Trophoblast cell (in vitro differentiated cells and primary cell): Measurements from ENCODE around the gene VWA3B.
A peak's percentile ranks its signal among the peaks of the same experiment; 100 is the strongest.

ENCODE experiments used
- DNase-seq, 2 donors: peaks; one replicate each; pipeline ENCODE4 v3.0.0-alpha.2; 2016
- H2AFZ ChIP-seq: 2 replicates; pipeline ENCODE4 v1.6.1; 2013; ENCODE audit warnings: low read length, moderate library complexity, mild to moderate bottlenecking; ENCODE audit not compliant: insufficient read depth, poor library complexity
- H2AK5ac ChIP-seq: 2 replicates; pipeline ENCODE4 v1.6.1; 2013; ENCODE audit warnings: mild to moderate bottlenecking, low read length
- H2BK120ac ChIP-seq: 2 replicates; pipeline ENCODE4 v1.6.1; 2013; ENCODE audit warnings: low read length, mild to moderate bottlenecking, moderate library complexity; ENCODE audit not compliant: insufficient read depth, poor library complexity
- H2BK12ac ChIP-seq: 2 replicates; pipeline ENCODE4 v1.6.1; 2013; ENCODE audit warnings: mild to moderate bottlenecking, low read length, moderate library complexity
- H2BK5ac ChIP-seq: 2 replicates; pipeline ENCODE4 v1.6.1; 2013; ENCODE audit warnings: low read length, low read depth, moderate library complexity, mild to moderate bottlenecking; ENCODE audit not compliant: poor library complexity
- H3K14ac ChIP-seq: 2 replicates; pipeline ENCODE4 v1.6.1; 2013; ENCODE audit warnings: mild to moderate bottlenecking, low read length
- H3K18ac ChIP-seq: 2 replicates; pipeline ENCODE4 v1.6.1; 2013; ENCODE audit warnings: mild to moderate bottlenecking, low read length
- H3K23ac ChIP-seq: 2 replicates; pipeline ENCODE4 v1.6.1; 2013; ENCODE audit warnings: low read length
- H3K27ac ChIP-seq: 2 replicates; pipeline ENCODE4 v1.5.1; 2013; ENCODE audit warnings: low read depth, mild to moderate bottlenecking, inconsistent platforms, low read length, moderate library complexity
- H3K27me3 ChIP-seq: 2 replicates; pipeline ENCODE4 v1.6.1; 2013; ENCODE audit warnings: inconsistent platforms, mild to moderate bottlenecking, low read length, moderate library complexity; ENCODE audit not compliant: insufficient read depth
- H3K36me3 ChIP-seq, 2 experiments: 1 replicate in 1 of 2; 2 replicates in 1 of 2; pipeline ENCODE4 v1.6.1; 2013; ENCODE audit warnings: low read length in 2 of 2, mild to moderate bottlenecking in 2 of 2, moderate library complexity in 1 of 2; ENCODE audit not compliant: insufficient read depth in 2 of 2, control insufficient read depth in 1 of 2
- H3K4ac ChIP-seq: 2 replicates; pipeline ENCODE4 v1.6.1; 2013; ENCODE audit warnings: low read depth, mild to moderate bottlenecking, low read length, moderate library complexity
- H3K4me1 ChIP-seq, 2 experiments: 1 replicate in 1 of 2; 2 replicates in 1 of 2; pipeline ENCODE4 v1.6.1; 2013; ENCODE audit warnings: low read length in 2 of 2, mild to moderate bottlenecking in 2 of 2, moderate library complexity in 1 of 2; ENCODE audit not compliant: insufficient read depth in 2 of 2, control insufficient read depth in 1 of 2
- H3K4me2 ChIP-seq: 2 replicates; pipeline ENCODE4 v1.6.1; 2013; ENCODE audit warnings: inconsistent platforms, mild to moderate bottlenecking, low read length, moderate library complexity
- H3K4me3 ChIP-seq: 2 replicates; pipeline ENCODE4 v1.5.1; 2013; ENCODE audit warnings: mild to moderate bottlenecking, low read depth, low read length, inconsistent platforms
- H3K79me1 ChIP-seq: one replicate; pipeline ENCODE4 v1.6.1; 2013; ENCODE audit warnings: low read length
- H3K79me2 ChIP-seq: 2 replicates; pipeline ENCODE4 v1.6.1; 2013; ENCODE audit warnings: low read length, mild to moderate bottlenecking; ENCODE audit not compliant: control insufficient read depth, insufficient read depth, poor library complexity
- H3K9ac ChIP-seq: 2 replicates; pipeline ENCODE4 v1.6.1; 2013; ENCODE audit warnings: mild to moderate bottlenecking, low read length
- H3K9me3 ChIP-seq: 2 replicates; pipeline ENCODE4 v1.6.1; 2013; ENCODE audit warnings: low read depth, mild to moderate bottlenecking, control low read depth, inconsistent platforms, low read length; ENCODE audit not compliant: insufficient read depth
- H4K12ac ChIP-seq: 2 replicates; pipeline ENCODE4 v1.6.1; 2013; ENCODE audit warnings: low read depth, mild to moderate bottlenecking, low read length, moderate library complexity
- H4K8ac ChIP-seq: 2 replicates; pipeline ENCODE4 v1.6.1; 2013; ENCODE audit warnings: low read depth, mild to moderate bottlenecking, low read length, moderate library complexity
- H4K91ac ChIP-seq: one replicate; pipeline ENCODE4 v1.6.1; 2013; ENCODE audit warnings: low read depth, mild to moderate bottlenecking, low read length, moderate library complexity
- WGBS: extraction: QIAGEN DNeasy Blood & Tissue Kit; methylation state at CpG from one replicate; pipeline ENCODE4 v1.1.7; 2013; ENCODE audit warnings: missing lambda C conversion rate; ENCODE audit not compliant: insufficient read length, insufficient coverage; ENCODE audit errors: extremely low coverage; 5-methylcytosine and 5-hydroxymethylcytosine counted together

Gene VWA3B

DNA sequence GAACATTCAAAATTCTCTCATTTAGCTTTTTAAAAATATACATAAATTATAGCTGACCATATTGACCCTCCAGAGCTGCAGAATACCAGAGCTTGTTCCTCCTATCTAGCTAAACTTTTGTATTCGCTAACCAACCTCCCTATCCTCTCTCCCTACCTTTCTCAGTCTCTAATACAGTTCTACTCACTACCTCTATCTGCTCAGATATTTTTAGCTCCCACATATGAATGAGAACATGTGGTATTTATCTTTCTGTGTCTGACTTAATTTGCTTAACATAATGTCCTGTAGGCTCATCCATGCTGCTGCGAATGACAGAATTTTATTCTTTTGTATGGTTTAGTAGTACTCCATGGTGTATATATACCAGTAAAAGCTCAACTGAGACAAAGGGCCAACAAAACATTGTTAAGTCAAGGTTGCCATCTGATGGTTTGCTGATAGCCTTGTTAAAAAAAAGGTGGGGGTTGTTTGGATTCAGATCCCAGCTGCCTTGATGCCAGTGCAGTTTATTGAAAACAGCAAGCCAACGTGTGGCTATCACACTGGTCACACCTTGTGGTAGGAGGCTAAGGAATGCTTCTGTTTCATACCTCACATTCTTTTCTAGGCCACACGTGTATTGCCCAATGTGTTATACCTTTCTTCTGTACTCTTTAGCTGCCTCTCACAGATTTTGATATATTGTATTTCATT is 101.5 kb downstream of the VWA3B start:
- Histone ChIP-seq H3K9me3 (no peaks in the 10 kb centered on the region), H3K14ac (no peak overlapping the region), H3K27me3 (no peaks in the 10 kb centered on the region), H3K4ac (no peak overlapping the region), H2BK120ac (no peak overlapping the region), H4K8ac (no peak overlapping the region), H3K18ac (no peak overlapping the region), H2BK12ac (no peak overlapping the region), H3K79me2 (no peaks in the 10 kb centered on the region), H3K36me3 (no peaks in the 10 kb centered on the region), H3K79me1 (no peaks in the 10 kb centered on the region), H3K4me2 (no peak overlapping the region), H3K27ac (no peak overlapping the region), H3K4me3 (no peak overlapping the region), H3K23ac (no peak overlapping the region), H4K12ac (no peak overlapping the region), H2AFZ (no peak overlapping the region), H2BK5ac (no peak overlapping the region), H3K9ac (no peak overlapping the region), H4K91ac (no peak overlapping the region), H3K4me1 (peaks cover 0 to 2% of the 10 kb centered on the region in 2 experiments), H2AK5ac (no peak overlapping the region)
- peak; percentile 59 to 78 for DNase-seq
- 100% methylated on average over 1 of the region's 4 CpGs for WGBS

DNA sequence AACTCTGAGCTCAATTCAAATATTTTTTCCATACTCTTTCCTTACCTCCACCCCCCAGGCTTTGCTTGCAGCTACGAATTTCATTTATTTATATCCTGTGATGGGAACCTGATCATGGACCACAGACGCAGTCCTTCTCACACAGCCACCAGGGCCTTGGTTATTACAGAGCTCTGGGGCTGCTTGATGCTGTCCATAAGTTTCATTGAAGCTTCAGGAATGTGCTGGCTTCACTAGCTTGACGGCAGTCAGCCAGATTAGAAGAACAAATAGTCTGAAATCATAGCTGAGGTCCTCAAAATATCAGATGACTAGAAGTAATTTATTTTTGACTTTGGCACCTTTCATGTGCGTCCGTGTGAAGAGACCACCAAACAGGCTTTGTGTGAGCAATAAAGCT is 104.9 kb downstream of the VWA3B start:
- H4K8ac ChIP-seq, result no peak overlapping the region
- no peak overlapping the region for H4K91ac ChIP-seq
- no peaks in the 10 kb centered on the region for H3K79me2 ChIP-seq
- H2BK120ac ChIP-seq, result no peak overlapping the region
- no peak overlapping the region for H2AK5ac ChIP-seq
- no peak overlapping the region for H3K27ac ChIP-seq
- no peaks in the 10 kb centered on the region for H3K79me1 ChIP-seq
- WGBS, result no CpG with 5 or more reads among the region's 5 CpGs
- no peak overlapping the region for H3K23ac ChIP-seq
- H3K18ac ChIP-seq, result no peak overlapping the region
- H3K4me3 ChIP-seq, result no peak overlapping the region
- peaks cover 0 to 2% of the 10 kb centered on the region in 2 experiments for H3K4me1 ChIP-seq
- H3K4ac ChIP-seq, result no peak overlapping the region
- H2AFZ ChIP-seq, result no peak overlapping the region
- H3K27me3 ChIP-seq, result no peaks in the 10 kb centered on the region
- no peak overlapping the region for H4K12ac ChIP-seq
- H2BK12ac ChIP-seq, result no peak overlapping the region
- H3K14ac ChIP-seq, result no peak overlapping the region
- H3K4me2 ChIP-seq, result no peak overlapping the region
- DNase-seq, result peak in 1 of 2 donors; percentile 6
- no peaks in the 10 kb centered on the region for H3K36me3 ChIP-seq
- no peaks in the 10 kb centered on the region for H3K9me3 ChIP-seq
- H3K9ac ChIP-seq, result no peak overlapping the region
- no peak overlapping the region for H2BK5ac ChIP-seq

DNA sequence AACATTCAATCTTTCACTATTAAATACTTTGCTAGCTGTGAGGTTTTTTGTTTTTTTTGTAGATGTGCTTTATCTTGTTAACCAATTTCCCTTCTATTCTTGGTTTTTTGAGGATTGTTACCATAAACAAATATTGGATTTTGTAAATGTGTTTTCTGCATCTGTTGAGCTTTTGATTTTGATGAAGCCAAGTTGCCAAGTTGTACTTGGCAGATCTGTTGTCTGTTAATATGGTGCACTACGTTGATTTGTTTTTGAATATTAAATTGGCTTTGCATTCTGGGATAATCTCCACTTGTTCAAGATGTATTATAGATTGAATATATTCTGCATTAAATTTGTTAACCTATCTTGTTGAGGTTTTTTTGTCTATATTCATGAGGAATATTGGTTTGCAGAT is 114.6 kb downstream of the VWA3B start:
- Histone ChIP-seq H3K4me1 (no peaks in the 10 kb centered on the region), H2AK5ac (no peak overlapping the region), H3K9ac (no peak overlapping the region), H3K4ac (no peak overlapping the region), H4K91ac (no peak overlapping the region), H3K79me2 (no peaks in the 10 kb centered on the region), H4K12ac (no peak overlapping the region), H3K36me3 (no peaks in the 10 kb centered on the region), H3K4me2 (no peak overlapping the region), H4K8ac (no peak overlapping the region), H2BK5ac (no peak overlapping the region), H3K79me1 (no peaks in the 10 kb centered on the region), H3K14ac (no peak overlapping the region), H3K27me3 (no peaks in the 10 kb centered on the region), H2BK12ac (no peak overlapping the region), H2BK120ac (no peak overlapping the region), H3K27ac (no peak overlapping the region), H2AFZ (no peak overlapping the region), H3K23ac (no peak overlapping the region), H3K9me3 (no peaks in the 10 kb centered on the region), H3K18ac (no peak overlapping the region), H3K4me3 (no peak overlapping the region)
- no CpG with 5 or more reads among the region's 1 CpG for WGBS
- DNase-seq, result no peak

DNA sequence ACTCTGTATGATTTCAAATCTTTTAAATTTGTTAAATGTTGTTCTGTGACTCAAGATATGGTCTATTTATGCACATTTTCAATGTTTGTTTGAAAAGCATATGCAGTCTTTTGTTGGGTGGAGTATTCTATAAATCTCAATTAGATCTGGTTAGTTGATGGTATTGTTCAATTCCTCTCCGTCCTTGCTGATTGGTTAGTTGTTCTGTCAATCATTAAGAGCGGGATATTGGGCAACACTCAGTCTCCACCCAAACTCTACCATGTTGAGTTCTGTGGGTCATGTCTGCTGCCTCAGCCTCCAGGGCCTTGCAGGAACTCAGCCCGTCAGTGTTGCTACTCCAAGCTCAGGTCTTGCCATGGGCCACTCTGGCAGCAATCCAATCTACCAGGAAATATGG is 118.9 kb downstream of the VWA3B start:
- WGBS, result no CpG with 5 or more reads among the region's 3 CpGs
- Histone ChIP-seq H3K79me1 (no peaks in the 10 kb centered on the region), H3K18ac (no peak overlapping the region), H3K4ac (no peak overlapping the region), H3K36me3 (no peaks in the 10 kb centered on the region), H3K9ac (no peak overlapping the region), H3K27ac (no peak overlapping the region), H3K9me3 (no peaks in the 10 kb centered on the region), H3K4me2 (no peak overlapping the region), H3K23ac (no peak overlapping the region), H2BK5ac (no peak overlapping the region), H2BK12ac (no peak overlapping the region), H4K91ac (no peak overlapping the region), H2BK120ac (no peak overlapping the region), H4K8ac (no peak overlapping the region), H2AFZ (no peak overlapping the region), H2AK5ac (no peak overlapping the region), H3K14ac (no peak overlapping the region), H3K4me1 (no peaks in the 10 kb centered on the region), H3K79me2 (no peaks in the 10 kb centered on the region), H4K12ac (no peak overlapping the region), H3K27me3 (no peaks in the 10 kb centered on the region), H3K4me3 (no peak overlapping the region)
- no peak for DNase-seq
